Breast epithelium (tissue), 3 donors: Measurements from ENCODE around the gene TGIF2.

ENCODE experiments used
- CTCF ChIP-seq, 3 donors: fragments of 450-650 bp; IDR thresholded peaks; one replicate each; pipeline ENCODE4 v1.5.1; 2016 to 2017; ENCODE audit warnings: antibody characterized with exemption in 3 of 3, mild to moderate bottlenecking in 3 of 3, moderate library complexity in 3 of 3
- POLR2AphosphoS5 ChIP-seq, 3 donors: sonication (generic); formaldehyde crosslinking; IDR thresholded peaks; one replicate each; pipeline ENCODE4 v1.6.1; 2017; ENCODE audit warnings: antibody characterized with exemption in 3 of 3

- TF ChIP-seq CTCF (IDR thresholded peaks at IDR 0.05), result no peak
- TF ChIP-seq POLR2AphosphoS5 (IDR thresholded peaks at IDR 0.05), result no peak
Observed at GRCh38 chr20:36607586-36608387, 34.4 kb downstream of the TGIF2 start.
